NCI-H1092 treated with DMSO at 0.1 percent for 48 hours (cell line): ENCODE measurements around the gene DEFB126.
"Not testable (repeated sequence)": the region's sequence is repeated elsewhere in the genome, so short reads cannot be mapped to it uniquely, and the experiment has no call there.

Experiments
- DNase-seq: peaks from one replicate; lab custom pipeline; 2025; lab: John Stamatoyannopoulos, UW

DEFB126 gene, protein sequence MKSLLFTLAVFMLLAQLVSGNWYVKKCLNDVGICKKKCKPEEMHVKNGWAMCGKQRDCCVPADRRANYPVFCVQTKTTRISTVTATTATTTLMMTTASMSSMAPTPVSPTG

DNA sequence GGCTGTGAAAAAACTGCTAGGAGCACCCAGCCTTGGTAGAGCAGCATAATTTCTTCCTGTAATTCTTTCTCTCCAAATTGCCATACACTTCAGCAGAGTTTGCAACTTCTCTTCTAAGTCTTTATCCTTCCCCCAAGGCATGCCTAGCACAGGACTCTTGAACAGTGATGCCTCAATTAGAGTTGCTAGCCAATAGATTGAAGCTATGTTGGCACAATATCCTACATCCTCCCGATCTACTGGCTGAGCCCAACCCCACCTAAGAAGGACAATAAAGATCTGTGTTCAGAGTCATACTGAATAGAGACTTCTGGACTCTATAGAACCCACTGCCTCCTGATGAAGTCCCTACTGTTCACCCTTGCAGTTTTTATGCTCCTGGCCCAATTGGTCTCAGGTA lies at the start of gene DEFB126:
DEFB126 (plus strand) TSS at position 301 of the 400 bp plus-strand sequence; CDS start at position 340, 39 bp downstream.
- DNase-seq, result no peak

GRCh38 chr20:93641-94040 lies 48.7 kb upstream of the DEFB126 start:
- DNase-seq, result no peak

DNA sequence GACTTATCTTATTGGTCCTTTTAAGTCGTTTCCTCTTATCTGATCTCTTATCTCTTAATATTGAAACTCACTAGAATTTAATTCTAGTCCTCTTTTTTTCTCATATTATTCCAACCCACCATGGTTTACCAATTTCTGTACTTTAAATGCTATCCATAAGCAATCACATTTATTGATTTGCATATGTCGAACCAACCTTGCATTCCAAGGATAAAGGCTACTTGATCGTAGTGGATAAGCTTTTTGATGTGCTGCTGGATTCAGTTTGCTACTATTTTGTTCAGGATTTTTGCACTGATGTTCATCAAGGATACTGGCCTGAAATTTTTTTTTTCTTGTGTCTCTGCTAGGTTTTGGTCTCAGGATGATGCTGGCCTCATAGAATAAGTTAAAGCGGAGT lies 47.2 kb upstream of the DEFB126 start:
- DNase-seq, result no peak

DNA sequence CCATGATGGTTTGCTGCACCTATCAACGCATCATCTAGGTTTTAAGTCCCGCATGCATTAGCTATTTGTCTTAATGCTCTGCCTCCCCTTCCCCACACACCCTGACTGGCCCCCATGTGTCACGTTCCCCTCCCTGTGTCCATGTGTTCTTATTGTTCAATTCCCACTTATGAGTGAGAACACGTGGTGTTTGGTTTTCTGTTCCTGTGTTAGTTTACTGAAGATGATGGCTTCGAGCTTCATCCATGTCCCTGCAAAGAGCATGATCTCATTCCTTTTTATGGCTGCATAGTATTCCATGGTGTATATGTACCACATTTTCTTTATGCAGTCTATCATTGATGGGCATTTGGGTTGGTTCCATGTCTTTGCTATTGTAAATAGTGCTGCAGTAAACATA lies 44.7 kb upstream of the DEFB126 start:
- DNase-seq, result not testable (repeated sequence)

- no peak for DNase-seq
These were observed 40.4 kb upstream of the DEFB126 start for GRCh38 chr20:101975-102374.

GRCh38 chr20:103456-103855 lies 38.9 kb upstream of the DEFB126 start:
- DNase-seq, result no peak

- no peak for DNase-seq
These were observed 30.0 kb upstream of the DEFB126 start for GRCh38 chr20:112396-112795.

- no peak for DNase-seq
These were observed 24.9 kb upstream of the DEFB126 start for GRCh38 chr20:117518-117917.

DNA sequence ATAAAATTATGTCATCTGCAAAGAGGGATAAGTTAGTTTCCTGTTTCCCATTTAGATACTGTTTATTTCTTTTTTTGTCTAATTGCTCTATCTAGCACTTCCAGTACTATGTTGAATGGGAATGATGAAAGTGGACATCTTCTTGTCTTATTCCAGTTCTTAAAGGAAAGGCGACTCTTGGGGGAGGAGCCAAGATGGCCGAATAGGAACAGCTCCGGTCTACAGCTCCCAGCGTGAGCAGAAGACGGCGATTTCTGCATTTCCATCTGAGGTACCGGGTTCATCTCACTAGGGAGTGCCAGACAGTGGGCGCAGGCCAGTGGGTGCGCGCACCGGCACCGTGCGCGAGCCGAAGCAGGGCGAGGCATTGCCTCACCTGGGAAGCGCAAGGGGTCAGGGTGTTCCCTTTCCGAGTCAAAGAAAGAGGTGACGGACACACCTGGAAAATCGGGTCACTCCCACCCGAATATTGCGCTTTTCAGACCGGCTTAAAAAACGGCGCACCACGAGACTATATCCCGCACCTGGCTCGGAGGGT lies 12.5 kb upstream of the DEFB126 start:
- not testable (repeated sequence) for DNase-seq

- peak; percentile 2 for DNase-seq
These were observed 4.5 kb upstream of the DEFB126 start for GRCh38 chr20:137668-138490.

- DNase-seq, result no peak
These were observed 3.5 kb downstream of the DEFB126 start for GRCh38 chr20:145877-146276.

DNA sequence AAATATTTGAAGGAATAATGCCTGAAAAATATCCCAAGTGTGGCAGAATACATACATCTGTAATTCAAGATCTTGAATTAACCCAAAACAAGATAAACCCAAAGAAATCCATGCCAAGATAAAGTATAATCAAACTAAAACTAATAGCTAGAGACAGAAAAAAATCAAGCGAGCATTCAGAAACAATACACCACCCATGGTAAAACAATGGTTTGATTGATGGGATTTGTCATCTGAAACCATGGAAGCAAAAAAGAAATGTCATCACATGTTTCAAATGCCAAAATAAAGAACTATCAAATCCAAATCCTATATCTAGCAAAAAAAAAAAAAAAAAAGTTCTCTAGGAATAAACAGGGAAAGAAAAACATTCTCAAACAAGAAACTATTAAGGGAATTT lies 9.7 kb downstream of the DEFB126 start:
- no peak for DNase-seq

DNA sequence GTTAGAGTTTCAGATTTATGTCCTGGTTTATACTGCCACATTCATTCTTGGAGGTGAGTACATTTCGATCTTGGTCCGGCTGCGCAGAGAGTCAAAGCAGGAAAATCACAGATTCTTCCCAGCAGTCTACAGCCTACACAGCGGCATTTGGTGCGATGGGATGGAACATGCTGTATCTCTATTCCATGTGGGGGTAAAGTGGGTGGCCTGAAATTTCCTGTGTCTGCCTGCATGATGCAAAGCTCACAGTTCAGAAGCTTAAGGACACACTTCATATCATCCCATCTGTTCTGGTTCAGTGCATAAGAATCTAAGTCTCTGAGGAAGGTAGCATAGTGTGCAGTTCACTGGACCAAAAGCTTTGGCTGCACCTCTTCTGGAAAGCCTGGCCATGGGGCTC lies 14.8 kb downstream of the DEFB126 start, which contains the start of gene DEFB127:
DEFB127 (plus strand) TSS at position 301 of the 400 bp plus-strand sequence; CDS start at position 392, 91 bp downstream.
- no peak for DNase-seq

DNA sequence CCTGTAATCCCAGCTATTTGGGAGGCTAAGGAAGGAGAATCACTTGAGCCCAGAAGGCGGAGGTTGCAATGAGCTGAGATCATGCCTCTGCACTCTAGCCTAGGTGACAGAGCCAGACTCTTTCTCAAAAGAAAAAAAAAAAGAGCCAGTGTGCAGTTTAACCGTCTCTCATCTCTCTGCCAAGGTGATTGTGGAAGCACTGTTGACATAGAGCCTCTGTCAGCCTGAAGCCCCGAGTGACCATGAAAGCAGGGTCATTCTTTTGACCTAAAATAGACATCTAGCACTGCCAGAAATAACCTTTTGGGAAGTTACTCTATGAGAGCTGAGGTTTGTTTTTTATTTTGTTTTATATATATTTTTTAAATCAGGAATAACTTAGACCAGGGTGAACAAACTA lies 22.2 kb downstream of the DEFB126 start:
- no peak for DNase-seq

- no peak for DNase-seq
These were observed 26.5 kb downstream of the DEFB126 start for GRCh38 chr20:168876-169275.

DNA sequence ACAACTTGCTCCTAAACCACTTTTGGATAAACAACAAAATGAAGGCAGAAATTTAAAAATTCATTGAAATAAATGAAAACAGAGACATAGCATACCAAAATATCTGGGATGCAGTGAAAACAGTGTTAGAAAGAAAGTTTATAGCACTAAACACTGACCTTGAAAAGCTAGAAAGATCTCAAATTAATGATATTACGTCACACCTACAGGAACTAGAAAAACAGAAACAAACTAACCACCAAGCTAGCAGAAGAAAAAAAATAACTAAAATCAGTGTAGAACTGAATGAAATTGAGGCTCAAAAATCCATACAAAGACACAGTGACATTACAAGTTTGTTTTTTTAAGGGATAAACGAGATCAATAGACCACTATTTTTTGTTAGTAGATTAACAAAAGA lies 41.9 kb downstream of the DEFB126 start:
- no peak for DNase-seq

DNA sequence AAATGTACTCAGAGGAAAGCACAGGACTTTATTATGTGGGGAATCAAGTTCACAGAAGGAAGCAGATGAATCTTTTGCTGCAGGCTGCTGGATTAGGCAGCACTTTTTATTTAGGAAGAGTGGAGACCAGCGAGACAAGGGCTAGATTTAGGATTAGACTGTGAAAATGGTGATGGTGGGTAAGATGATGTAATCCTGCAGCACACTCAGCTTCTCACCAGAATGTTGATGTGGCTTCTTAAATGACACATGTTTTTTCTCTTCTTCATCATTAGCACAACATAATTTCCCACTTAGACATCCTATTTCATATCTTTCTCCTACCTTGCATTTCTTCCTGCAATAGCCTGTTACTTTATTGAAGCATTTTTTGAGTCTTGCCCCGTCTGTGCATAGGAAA lies 45.3 kb downstream of the DEFB126 start:
- DNase-seq, result no peak

DNA sequence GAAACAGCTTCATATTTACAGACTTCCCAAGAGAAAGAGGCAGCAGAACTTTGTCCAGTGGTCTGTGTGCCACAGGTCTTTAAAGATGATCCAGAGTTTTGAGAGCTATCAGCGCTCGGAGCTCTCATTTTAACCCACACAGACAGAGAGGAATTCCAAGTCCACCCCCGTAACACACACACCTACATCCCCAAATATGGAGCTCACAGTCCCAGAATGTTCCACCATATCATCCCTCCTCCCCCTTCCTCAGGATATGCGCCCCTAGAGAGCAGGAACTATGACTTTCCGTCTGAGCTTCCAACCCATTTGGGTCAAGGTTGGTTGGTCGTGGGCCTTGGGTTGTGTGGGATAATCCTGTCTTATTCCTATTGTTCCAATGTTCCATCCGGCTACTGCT lies 47.2 kb downstream of the DEFB126 start, which contains the start of gene DEFB128:
DEFB128 (minus strand) TSS at position 101 of the 400 bp plus-strand sequence; CDS start at position 13, 88 bp downstream.
- DNase-seq, result no peak
